Measurements from ENCODE around the gene LRRC45. TPM values are rescaled to one million over a fixed set of nuclear protein-coding genes. Genes with fewer than 3 reads are reported as not detected.

LRRC45 gene
- total RNA-seq, 4 donors from 2014 or later, result 13.1 to 25.8 (median 15.3) TPM

DNA sequence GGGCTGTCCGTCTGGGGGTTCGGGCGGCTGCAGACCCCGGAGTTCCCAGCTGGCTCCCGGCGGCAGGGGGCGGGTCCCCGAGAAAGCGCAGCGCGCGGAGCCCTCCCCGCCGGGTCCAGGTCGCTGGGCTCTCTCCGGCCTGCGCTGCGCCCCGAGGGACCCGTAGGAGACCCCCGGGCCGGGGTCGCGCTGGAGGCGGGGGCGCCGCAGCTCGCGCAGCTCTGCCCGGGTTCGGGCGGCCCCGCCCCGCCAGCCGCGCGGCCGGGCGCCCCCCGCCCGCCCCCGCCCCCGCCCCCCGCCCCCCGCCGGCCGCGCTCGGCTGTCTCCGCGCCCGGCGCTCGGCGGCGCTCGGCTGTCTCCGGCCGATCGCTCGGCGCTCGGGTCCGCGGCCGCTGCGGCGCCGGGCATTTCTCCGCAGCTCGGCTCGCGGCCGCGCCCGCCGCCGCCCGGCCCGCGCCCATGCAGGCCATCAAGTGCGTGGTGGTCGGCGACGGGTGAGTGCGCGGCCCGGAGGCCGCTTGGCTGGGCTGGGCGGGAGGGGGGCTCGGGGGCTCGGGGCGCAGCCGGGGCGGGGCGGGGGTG, 8.3 kb downstream of the LRRC45 start, which contains the start of gene RAC3:
Gene RAC3, plus strand, starts transcription at position 376 of the 582 bp plus-strand sequence. Its CDS starts 84 bp downstream, at position 460.
- WGBS, 2 donors, result 0% methylated on average over 6 of the region's 96 CpGs; no CpG with 5 or more reads in 1 of the 2 donors
- H3K27ac ChIP-seq, result peak within 1 kb of the TSS in 2 of 4 donors; percentile 35 to 59
- DNase-seq (ENCODE audit: low spot score in 2 of 2), result no peak
- H3K4me3 ChIP-seq, result peak within 1 kb of the TSS; percentile 22 to 57 (median 46)
- TF ChIP-seq POLR2A (IDR thresholded peaks at IDR 0.05) (no peak), EP300 (IDR thresholded peaks at IDR 0.05) (no peak)
- TF ChIP-seq, protein P1, sequence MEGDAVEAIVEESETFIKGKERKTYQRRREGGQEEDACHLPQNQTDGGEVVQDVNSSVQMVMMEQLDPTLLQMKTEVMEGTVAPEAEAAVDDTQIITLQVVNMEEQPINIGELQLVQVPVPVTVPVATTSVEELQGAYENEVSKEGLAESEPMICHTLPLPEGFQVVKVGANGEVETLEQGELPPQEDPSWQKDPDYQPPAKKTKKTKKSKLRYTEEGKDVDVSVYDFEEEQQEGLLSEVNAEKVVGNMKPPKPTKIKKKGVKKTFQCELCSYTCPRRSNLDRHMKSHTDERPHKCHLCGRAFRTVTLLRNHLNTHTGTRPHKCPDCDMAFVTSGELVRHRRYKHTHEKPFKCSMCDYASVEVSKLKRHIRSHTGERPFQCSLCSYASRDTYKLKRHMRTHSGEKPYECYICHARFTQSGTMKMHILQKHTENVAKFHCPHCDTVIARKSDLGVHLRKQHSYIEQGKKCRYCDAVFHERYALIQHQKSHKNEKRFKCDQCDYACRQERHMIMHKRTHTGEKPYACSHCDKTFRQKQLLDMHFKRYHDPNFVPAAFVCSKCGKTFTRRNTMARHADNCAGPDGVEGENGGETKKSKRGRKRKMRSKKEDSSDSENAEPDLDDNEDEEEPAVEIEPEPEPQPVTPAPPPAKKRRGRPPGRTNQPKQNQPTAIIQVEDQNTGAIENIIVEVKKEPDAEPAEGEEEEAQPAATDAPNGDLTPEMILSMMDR (IDR thresholded peaks at IDR 0.05), result no peak
- peaks cover 0 to 40% (median 0%) of the 10 kb centered on the region in 3 donors for H3K36me3 ChIP-seq
- H3K4me1 ChIP-seq, result peaks cover 4 to 39% (median 24%) of the 10 kb centered on the region in 4 donors
- no peaks in the 10 kb centered on the region for H3K9me3 ChIP-seq
- H3K27me3 ChIP-seq, result peaks cover 0 to 12% of the 10 kb centered on the region in 2 donors

DNA sequence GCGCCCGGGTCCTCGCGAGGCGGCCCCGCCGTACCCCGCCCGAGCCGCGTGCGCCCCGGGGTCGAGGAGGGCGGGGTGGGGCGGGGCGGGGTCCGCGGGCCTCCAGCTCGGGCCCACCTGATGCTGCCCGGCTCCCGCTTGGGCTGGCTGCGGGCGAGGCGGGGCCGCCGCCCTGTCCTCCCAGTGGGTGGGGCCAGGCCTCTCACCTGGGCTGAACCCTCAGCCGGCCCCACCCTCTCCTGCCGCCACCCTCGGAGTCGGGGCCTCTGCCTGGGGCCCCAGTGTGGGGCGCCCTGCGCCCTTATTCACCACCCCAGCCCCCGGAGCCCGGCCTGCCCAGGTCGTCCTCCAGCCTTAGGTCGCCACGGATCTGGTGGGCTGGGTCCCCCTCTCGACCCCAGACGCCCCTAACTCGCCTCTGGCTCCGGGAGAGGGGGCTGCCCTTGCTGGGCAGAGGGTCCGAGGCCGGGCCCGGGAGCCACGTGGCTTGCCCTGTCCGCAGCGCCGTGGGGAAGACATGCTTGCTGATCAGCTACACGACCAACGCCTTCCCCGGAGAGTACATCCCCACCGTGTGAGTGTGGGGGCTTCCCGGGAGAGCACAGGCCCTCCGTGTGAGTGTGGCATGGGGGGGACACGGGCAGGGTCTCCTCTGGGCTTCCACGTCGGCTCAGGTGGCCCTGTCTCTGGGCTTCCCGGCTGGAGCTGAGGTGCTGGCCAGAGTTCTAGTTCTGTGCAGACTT, 9.0 kb downstream of the LRRC45 start:
- Histone ChIP-seq H3K27ac (no peak overlapping the region), H3K4me1 (peaks cover 6 to 44% (median 28%) of the 10 kb centered on the region in 4 donors), H3K36me3 (peaks cover 0 to 35% (median 0%) of the 10 kb centered on the region in 3 donors), H3K4me3 (peak overlapping the region in 2 of 4 donors; percentile 15 to 57), H3K27me3 (peaks cover 0 to 12% of the 10 kb centered on the region in 2 donors), H3K9me3 (no peaks in the 10 kb centered on the region)
- 20 to 60% methylated on average over 1 to 33 of the region's 59 CpGs for WGBS, 2 donors
- no peak for DNase-seq (ENCODE audit: low spot score in 2 of 2)
- no peak for TF ChIP-seq EP300 (IDR thresholded peaks at IDR 0.05)
- no peak for TF ChIP-seq POLR2A (IDR thresholded peaks at IDR 0.05)
- TF ChIP-seq, protein P1 (IDR thresholded peaks at IDR 0.05), result no peak

DNA sequence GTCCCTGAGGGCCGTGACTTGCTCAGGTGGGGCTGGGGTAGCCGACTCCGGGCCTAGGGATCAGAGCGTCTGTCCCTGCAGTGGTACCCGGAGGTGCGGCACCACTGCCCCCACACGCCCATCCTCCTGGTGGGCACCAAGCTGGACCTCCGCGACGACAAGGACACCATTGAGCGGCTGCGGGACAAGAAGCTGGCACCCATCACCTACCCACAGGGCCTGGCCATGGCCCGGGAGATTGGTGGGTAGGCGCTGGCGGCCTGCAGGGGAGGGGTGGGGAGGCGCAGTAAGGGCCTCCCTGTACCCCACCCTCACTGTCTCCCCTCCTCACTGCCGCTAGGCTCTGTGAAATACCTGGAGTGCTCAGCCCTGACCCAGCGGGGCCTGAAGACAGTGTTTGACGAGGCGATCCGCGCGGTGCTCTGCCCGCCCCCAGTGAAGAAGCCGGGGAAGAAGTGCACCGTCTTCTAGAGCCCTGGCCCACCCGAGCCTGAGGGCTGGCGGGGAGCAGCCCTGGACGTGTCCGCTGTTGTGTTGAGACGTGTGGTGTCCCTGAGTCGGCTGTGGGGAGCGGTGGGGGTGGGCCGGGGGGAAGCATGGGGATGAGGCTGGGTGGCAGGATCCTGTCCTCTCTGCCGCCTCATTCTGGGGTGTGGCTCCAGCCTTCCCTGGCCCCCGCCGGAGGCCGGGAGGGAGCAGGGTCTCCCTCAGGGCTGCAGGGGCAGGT, 10.4 kb downstream of the LRRC45 start:
- H3K4me1 ChIP-seq, result peaks cover 6 to 52% (median 30%) of the 10 kb centered on the region in 4 donors
- TF ChIP-seq EP300 (IDR thresholded peaks at IDR 0.05) (no peak), POLR2A (IDR thresholded peaks at IDR 0.05) (no peak)
- TF ChIP-seq, protein P1 (IDR thresholded peaks at IDR 0.05), result no peak
- DNase-seq (ENCODE audit: low spot score in 2 of 2), result no peak
- H3K9me3 ChIP-seq, result no peaks in the 10 kb centered on the region
- peaks cover 0 to 20% (median 0%) of the 10 kb centered on the region in 3 donors for H3K36me3 ChIP-seq
- 90 to 93% methylated on average over 18 to 32 of the region's 38 CpGs for WGBS, 2 donors
- no peak overlapping the region for H3K27ac ChIP-seq
- H3K27me3 ChIP-seq, result peaks cover 0 to 12% of the 10 kb centered on the region in 2 donors
- H3K4me3 ChIP-seq, result no peak overlapping the region

DNA sequence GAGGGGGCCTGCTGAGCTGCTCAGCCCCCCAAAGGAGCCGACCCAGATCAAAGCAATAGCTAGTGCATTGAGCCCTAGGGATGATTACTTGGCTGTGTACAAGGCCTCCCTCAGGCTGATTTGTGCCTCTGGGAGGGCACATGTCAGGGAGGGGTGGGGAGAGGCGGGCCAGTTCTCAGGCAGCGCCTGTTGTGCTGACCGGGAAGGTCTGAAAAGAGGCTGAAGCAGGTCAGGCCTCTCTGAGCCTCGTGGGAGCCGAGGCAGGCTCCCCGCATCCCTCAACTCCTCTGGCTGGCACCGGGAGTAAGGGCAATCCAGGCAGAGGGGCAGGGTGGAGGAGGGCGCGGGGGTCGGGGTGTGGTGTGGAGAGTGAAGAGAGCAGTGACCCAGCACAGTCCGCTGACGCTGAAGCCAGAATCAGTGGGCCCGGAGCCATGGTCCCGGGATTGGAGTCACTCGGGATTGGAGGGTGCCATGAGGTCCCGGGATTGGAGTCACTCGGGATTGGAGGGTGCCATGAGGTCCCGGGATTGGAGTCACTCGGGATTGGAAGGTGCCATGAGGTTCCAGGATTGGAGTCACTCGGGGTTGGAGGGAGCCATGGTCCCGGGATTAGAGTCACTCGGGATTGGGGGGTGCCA, 11.4 kb downstream of the LRRC45 start:
- H3K27me3 ChIP-seq, result peaks cover 0 to 12% of the 10 kb centered on the region in 2 donors
- H3K9me3 ChIP-seq, result no peaks in the 10 kb centered on the region
- H3K27ac ChIP-seq, result no peak overlapping the region
- peaks cover 0 to 10% (median 0%) of the 10 kb centered on the region in 3 donors for H3K36me3 ChIP-seq
- TF ChIP-seq EP300 (IDR thresholded peaks at IDR 0.05) (no peak), POLR2A (IDR thresholded peaks at IDR 0.05) (no peak)
- TF ChIP-seq, protein P1 (IDR thresholded peaks at IDR 0.05), result no peak
- no peak overlapping the region for H3K4me3 ChIP-seq
- 67 to 71% methylated on average over 20 to 23 of the region's 23 CpGs for WGBS, 2 donors
- H3K4me1 ChIP-seq, result peaks cover 6 to 52% (median 30%) of the 10 kb centered on the region in 4 donors
- DNase-seq (ENCODE audit: low spot score in 2 of 2), result no peak
